PC-3 (cell line): Measurements from ENCODE around the gene COMTD1. TPM values are rescaled to one million over a fixed set of nuclear protein-coding genes. Genes with fewer than 3 reads are reported as not detected.
"Not testable (repeated sequence)": the region's sequence is repeated elsewhere in the genome, so short reads cannot be mapped to it uniquely, and the experiment has no call there.

Experiments
- ATAC-seq: fragments of 200-7000 bp; cut with Tn5 transposase; 2 replicates; pipeline ENCODE4 v1.9.1; 2020; ENCODE audit warnings: mild to moderate bottlenecking, moderate library complexity
- BruUV-seq: library from RNA; stranded (reverse); fragments of 400-500 nt; replicated peaks from 2 replicates; lab custom pipeline; 2021; lab: Mats Ljungman, UMichigan
- CTCF ChIA-PET: fragments of 300-600 bp; sonication (Branson Sonifier 250); formaldehyde crosslinking; loops from one replicate; lab custom pipeline; 2022; ENCODE audit warnings: antibody characterized with exemption; lab: Charles Lee
- POLR2A ChIA-PET: fragments of 300-600 bp; sonication (Branson Sonifier 250); formaldehyde crosslinking; loops from one replicate; lab custom pipeline; 2022; ENCODE audit warnings: antibody characterized with exemption; ENCODE audit not compliant: unreplicated experiment; lab: Charles Lee
- DNase-seq: peaks from one replicate; pipeline ENCODE4 v3.0.0-alpha.2; 2015
- H2AFZ ChIP-seq: fragments of 300-600 bp; sonication (generic); 2 replicates; pipeline ENCODE4 v1.6.0; 2016; ENCODE audit warnings: antibody characterized with exemption, low read length
- H3F3A ChIP-seq: fragments of 300-600 bp; sonication (generic); one replicate; pipeline ENCODE4 v1.6.0; 2017; ENCODE audit warnings: antibody characterized with exemption, low read length, control low read depth, mild to moderate bottlenecking; ENCODE audit not compliant: unreplicated experiment
- H3K27ac ChIP-seq: fragments of 300-600 bp; sonication (generic); 2 replicates; pipeline ENCODE4 v1.5.1; 2016; ENCODE audit warnings: mild to moderate bottlenecking, low read length
- H3K27me3 ChIP-seq: fragments of 300-600 bp; sonication (generic); 2 replicates; pipeline ENCODE4 v1.6.1; 2016; ENCODE audit warnings: low read length, mixed read lengths
- H3K36me3 ChIP-seq: fragments of 300-600 bp; sonication (generic); 2 replicates; pipeline ENCODE4 v1.6.1; 2016; ENCODE audit warnings: low read depth, mixed run types, low read length, mixed read lengths
- H3K4me1 ChIP-seq: fragments of 300-600 bp; sonication (generic); 2 replicates; pipeline ENCODE4 v1.5.1; 2016; ENCODE audit warnings: low read length; ENCODE audit not compliant: insufficient read depth
- H3K4me2 ChIP-seq: fragments of 300-600 bp; sonication (generic); 2 replicates; pipeline ENCODE4 v1.6.0; 2016; ENCODE audit warnings: low read length
- H3K4me3 ChIP-seq: fragments of 300-600 bp; sonication (generic); 2 replicates; pipeline ENCODE4 v1.5.1; 2016; ENCODE audit warnings: mild to moderate bottlenecking, low read length, mixed read lengths
- H3K79me2 ChIP-seq: fragments of 300-600 bp; sonication (generic); 2 replicates; pipeline ENCODE4 v1.6.1; 2017; ENCODE audit warnings: low read length, mixed read lengths
- H3K9ac ChIP-seq: fragments of 300-600 bp; sonication (generic); 2 replicates; pipeline ENCODE4 v1.6.0; 2016; ENCODE audit warnings: mild to moderate bottlenecking, low read length
- H3K9me2 ChIP-seq: fragments of 300-600 bp; sonication (generic); replicated peaks from 2 replicates; pipeline ENCODE4 v1.6.1; 2016; ENCODE audit warnings: mixed run types, low read length, mixed read lengths
- H3K9me3 ChIP-seq: fragments of 300-600 bp; sonication (generic); 2 replicates; pipeline ENCODE4 v1.6.1; 2016; ENCODE audit warnings: low read length, mixed read lengths
- H4K20me1 ChIP-seq: fragments of 300-600 bp; sonication (generic); 2 replicates; pipeline ENCODE4 v1.6.1; 2016; ENCODE audit warnings: low read length, mixed read lengths
- CTCF ChIP-seq: fragments of 300-600 bp; sonication (generic); conservative IDR thresholded peaks from 2 replicates; pipeline ENCODE4 v1.5.1; 2017; ENCODE audit warnings: antibody characterized with exemption, low read depth, mild to moderate bottlenecking, low read length
- EZH2 ChIP-seq: fragments of 300-600 bp; sonication (generic); IDR thresholded peaks from one replicate; pipeline ENCODE4 v1.6.1; 2017; ENCODE audit warnings: antibody characterized with exemption, mild to moderate bottlenecking, low read length; ENCODE audit not compliant: unreplicated experiment
- EZH2phosphoT487 ChIP-seq: fragments of 300-600 bp; sonication (generic); IDR thresholded peaks from 2 replicates; pipeline ENCODE4 v1.6.1; 2018; ENCODE audit warnings: mild to moderate bottlenecking, antibody characterized with exemption, low read length, borderline replicate concordance
- intact Hi-C: fragments of 100-400 bp; cut with micrococcal nuclease; formaldehyde crosslinking; loops from 2 replicates; pipeline ENCODE4 v1.9.0; 2023
- total RNA-seq: library from RNA; depleted of rRNA; stranded (reverse); fragments of >200 nt; gene quantifications from 2 replicates; pipeline ENCODE4 v1.2.3, GENCODE V29; 2014

COMTD1 gene
- total RNA-seq, 1 experiment from 2014 or later = 183 TPM

- H3K4me1 ChIP-seq = peaks cover 27% of the 10 kb centered on the region
Measured at GRCh38 chr10:75223507-75223906, 12.2 kb downstream of the COMTD1 start.

GRCh38 chr10:75221492-75221891, 14.3 kb downstream of the COMTD1 start:
- H2AFZ ChIP-seq, intact Hi-C loops, H3K9me3 ChIP-seq, H3K27ac ChIP-seq, BruUV-seq, H3K9ac ChIP-seq, POLR2A ChIA-PET, ATAC-seq, H3K9me2 ChIP-seq, DNase-seq, H3K27me3 ChIP-seq, H3K4me3 ChIP-seq, H3K4me2 ChIP-seq: not testable (repeated sequence)
- Histone ChIP-seq H3F3A (peaks cover 18% of the 10 kb centered on the region), H3K36me3 (peaks cover 91% of the 10 kb centered on the region), H4K20me1 (peaks cover 89% of the 10 kb centered on the region), H3K4me1 (peaks cover 27% of the 10 kb centered on the region), H3K79me2 (peaks cover 94% of the 10 kb centered on the region)
- CTCF ChIA-PET = interaction anchor here (0.6 kb wide), 1 partner anchor 1805 kb away, joined by 3 read pairs; no protein-coding TSS in a partner anchor

More at GRCh38 chr10:75223507-75223906, 12.2 kb downstream of the COMTD1 start:
- BruUV-seq = no TSS peak
- DNase-seq (no peak), ATAC-seq (no peak)
- intact Hi-C loops = no loop called here
- Histone ChIP-seq H3K27me3 (no peaks in the 10 kb centered on the region), H3K79me2 (peaks cover 92% of the 10 kb centered on the region), H4K20me1 (peaks cover 83% of the 10 kb centered on the region), H3K36me3 (peaks cover 87% of the 10 kb centered on the region), H3F3A (peaks cover 30% of the 10 kb centered on the region), H2AFZ (no peak overlapping the region), H3K9me3 (no peaks in the 10 kb centered on the region), H3K4me3 (no peak overlapping the region), H3K27ac (no peak overlapping the region), H3K4me2 (no peak overlapping the region), H3K9me2 (no peaks in the 10 kb centered on the region), H3K9ac (no peak overlapping the region)
- ChIA-PET CTCF (no interaction called here), POLR2A (no interaction called here)
- TF ChIP-seq CTCF (no peak), EZH2phosphoT487 (no peak)

GRCh38 chr10:75220274-75220673, 15.5 kb downstream of the COMTD1 start:
- peaks cover 23% of the 10 kb centered on the region for H3K4me1 ChIP-seq
- intact Hi-C loops = no loop called here
- peaks cover 18% of the 10 kb centered on the region for H3F3A ChIP-seq
- no peaks in the 10 kb centered on the region for H3K9me3 ChIP-seq
- no peak overlapping the region for H2AFZ ChIP-seq
- no TSS peak for BruUV-seq
- H3K9me2 ChIP-seq = no peaks in the 10 kb centered on the region
- peaks cover 91% of the 10 kb centered on the region for H3K36me3 ChIP-seq
- H3K27ac ChIP-seq = no peak overlapping the region
- H3K9ac ChIP-seq = no peak overlapping the region
- no peak overlapping the region for H3K4me2 ChIP-seq
- no peak overlapping the region for H3K4me3 ChIP-seq
- peaks cover 89% of the 10 kb centered on the region for H4K20me1 ChIP-seq
- DNase-seq (no peak), ATAC-seq (no peak)
- CTCF ChIA-PET = no interaction called here
- POLR2A ChIA-PET = no interaction called here
- peaks cover 94% of the 10 kb centered on the region for H3K79me2 ChIP-seq
- TF ChIP-seq CTCF = no peak
- no peak for TF ChIP-seq EZH2
- TF ChIP-seq EZH2phosphoT487 = no peak
- no peaks in the 10 kb centered on the region for H3K27me3 ChIP-seq
